ENCODE data around the gene CHST12.
A peak's percentile ranks its signal among the peaks of the same experiment; 100 is the strongest.
"Not testable (repeated sequence)": the region's sequence is repeated elsewhere in the genome, so short reads cannot be mapped to it uniquely, and the experiment has no call there.

Gene CHST12

GRCh38 chr7:2460188-2460587, 56.8 kb downstream of the CHST12 start:
- DNase-seq (ENCODE audit: low read depth in 2 of 2, low spot score in 1 of 2): no peak

GRCh38 chr7:2460641-2461040, 57.2 kb downstream of the CHST12 start:
- DNase-seq (ENCODE audit: low read depth in 2 of 2, low spot score in 1 of 2): no peak

GRCh38 chr7:2461268-2462026, 58.0 kb downstream of the CHST12 start:
- DNase-seq (ENCODE audit: low read depth in 2 of 2, low spot score in 1 of 2): no peak

- DNase-seq (ENCODE audit: low read depth in 2 of 2, low spot score in 1 of 2): no peak
These were observed 59.3 kb downstream of the CHST12 start for GRCh38 chr7:2462731-2463130.

- DNase-seq (ENCODE audit: low read depth in 2 of 2, low spot score in 1 of 2): no peak
These were observed 62.5 kb downstream of the CHST12 start for GRCh38 chr7:2465928-2466327.

GRCh38 chr7:2466675-2467074, 63.3 kb downstream of the CHST12 start:
- DNase-seq (ENCODE audit: low read depth in 2 of 2, low spot score in 1 of 2): no peak

GRCh38 chr7:2468227-2468626, 64.8 kb downstream of the CHST12 start:
- no peak for DNase-seq (ENCODE audit: low read depth in 2 of 2, low spot score in 1 of 2)

- not testable (repeated sequence) for DNase-seq (ENCODE audit: low read depth in 2 of 2, low spot score in 1 of 2)
These were observed 66.2 kb downstream of the CHST12 start for GRCh38 chr7:2469460-2470203.

GRCh38 chr7:2470204-2471021, 67.0 kb downstream of the CHST12 start:
- no peak for DNase-seq (ENCODE audit: low read depth in 2 of 2, low spot score in 1 of 2)

- no peak for DNase-seq (ENCODE audit: low read depth in 2 of 2, low spot score in 1 of 2)
These were observed 67.6 kb downstream of the CHST12 start for GRCh38 chr7:2471022-2471329.

GRCh38 chr7:2471396-2471795, 68.0 kb downstream of the CHST12 start:
- DNase-seq (ENCODE audit: low read depth in 2 of 2, low spot score in 1 of 2): no peak

- DNase-seq (ENCODE audit: low read depth in 2 of 2, low spot score in 1 of 2): no peak
These were observed 69.3 kb downstream of the CHST12 start for GRCh38 chr7:2472739-2473138.

GRCh38 chr7:2473496-2474180, 70.2 kb downstream of the CHST12 start:
- no peak for DNase-seq (ENCODE audit: low read depth in 2 of 2, low spot score in 1 of 2)

GRCh38 chr7:2474224-2474623, 70.8 kb downstream of the CHST12 start:
- DNase-seq (ENCODE audit: low read depth in 2 of 2, low spot score in 1 of 2): no peak

GRCh38 chr7:2474813-2475677, 71.6 kb downstream of the CHST12 start:
- no peak for DNase-seq (ENCODE audit: low read depth in 2 of 2, low spot score in 1 of 2)

GRCh38 chr7:2475678-2476015, 72.2 kb downstream of the CHST12 start:
- no peak for DNase-seq (ENCODE audit: low read depth in 2 of 2, low spot score in 1 of 2)

GRCh38 chr7:2476298-2476697, 72.9 kb downstream of the CHST12 start, which contains the start of gene GRIFIN:
TSS of gene GRIFIN (minus strand) at chr7:2476398. CDS start at chr7:2476383, 15 bp downstream.
- DNase-seq (ENCODE audit: low read depth in 2 of 2, low spot score in 1 of 2): no peak

- DNase-seq (ENCODE audit: low read depth in 2 of 2, low spot score in 1 of 2): no peak
These were observed 73.5 kb downstream of the CHST12 start for GRCh38 chr7:2476776-2477446.

- DNase-seq (ENCODE audit: low read depth in 2 of 2, low spot score in 1 of 2): peak in 1 of 2 donors; percentile 21
These were observed 74.3 kb downstream of the CHST12 start for GRCh38 chr7:2477447-2478398.

All from stimulated activated CD8-positive, alpha-beta memory T cell treated with anti-CD3 and anti-CD28 coated beads, Interleukin-4, amount 100 ng/mL, for 4 hours (primary cell).